DND-41 (cell line): ENCODE data around the gene FAM222A.

ENCODE experiments used
- ATAC-seq: fragments of 200-7000 bp; cut with Tn5 transposase; 3 replicates; pipeline ENCODE4 v1.9.1; 2021; ENCODE audit warnings: low read depth; ENCODE audit not compliant: insufficient read depth
- DNase-seq: peaks from one replicate; pipeline ENCODE4 v3.0.0-alpha.2; 2020
- H2AFZ ChIP-seq: 2 replicates; pipeline ENCODE4 v1.6.0; 2012; ENCODE audit warnings: low read depth, low read length
- H3K27ac ChIP-seq: 2 replicates; pipeline ENCODE4 v1.5.1; 2012; ENCODE audit warnings: low read length, inconsistent platforms
- H3K27me3 ChIP-seq: fragments of 200-600 bp; sonication (generic); 2 replicates; pipeline ENCODE4 v1.6.0; 2012; ENCODE audit warnings: low read length, mild to moderate bottlenecking, inconsistent platforms; ENCODE audit not compliant: insufficient read depth, poor library complexity
- H3K36me3 ChIP-seq: 2 replicates; pipeline ENCODE4 v1.5.1; 2012; ENCODE audit warnings: low read length, inconsistent platforms; ENCODE audit not compliant: insufficient read depth
- H3K4me1 ChIP-seq: 2 replicates; pipeline ENCODE4 v1.5.1; 2012; ENCODE audit warnings: mild to moderate bottlenecking, low read length; ENCODE audit not compliant: insufficient read depth
- H3K4me2 ChIP-seq: 2 replicates; pipeline ENCODE4 v1.6.0; 2012; ENCODE audit warnings: mild to moderate bottlenecking, moderate library complexity, low read length, inconsistent platforms; ENCODE audit not compliant: insufficient read depth
- H3K4me3 ChIP-seq, 2 experiments: fragments of 200-600 bp in 1 of 2; shearing (Covaris generic) in 1 of 2; 2 replicates each; pipeline ENCODE4 v1.5.1; 2012 to 2016; ENCODE audit warnings: inconsistent platforms in 2 of 2, low read length in 2 of 2, mild to moderate bottlenecking in 2 of 2, low read depth in 1 of 2, moderate library complexity in 1 of 2
- H3K79me2 ChIP-seq: 2 replicates; pipeline ENCODE4 v1.6.0; 2012; ENCODE audit warnings: low read length, inconsistent platforms; ENCODE audit not compliant: insufficient read depth
- H3K9ac ChIP-seq: 2 replicates; pipeline ENCODE4 v1.6.0; 2012; ENCODE audit warnings: low read depth, mild to moderate bottlenecking, inconsistent platforms, low read length, moderate library complexity
- H3K9me3 ChIP-seq: 2 replicates; pipeline ENCODE4 v1.5.1; 2012; ENCODE audit warnings: low read length, moderate library complexity, mild to moderate bottlenecking, inconsistent platforms; ENCODE audit not compliant: insufficient read depth, severe bottlenecking
- H4K20me1 ChIP-seq: 2 replicates; pipeline ENCODE4 v1.6.0; 2012; ENCODE audit warnings: low read length; ENCODE audit not compliant: insufficient read depth
- EZH2 ChIP-seq: IDR thresholded peaks from 3 replicates; pipeline ENCODE4 v1.6.1; 2012; ENCODE audit warnings: borderline replicate concordance, low read depth, mild to moderate bottlenecking, moderate library complexity, low read length, inconsistent platforms; ENCODE audit not compliant: severe bottlenecking
- TF ChIP-seq, protein P1 (sequence below): IDR thresholded peaks from 2 replicates; pipeline ENCODE4 v1.5.1; 2012; ENCODE audit warnings: borderline replicate concordance, low read length, moderate library complexity, mild to moderate bottlenecking; ENCODE audit not compliant: poor library complexity, severe bottlenecking; ENCODE audit errors: extremely low read depth

The FAM222A gene

DNA sequence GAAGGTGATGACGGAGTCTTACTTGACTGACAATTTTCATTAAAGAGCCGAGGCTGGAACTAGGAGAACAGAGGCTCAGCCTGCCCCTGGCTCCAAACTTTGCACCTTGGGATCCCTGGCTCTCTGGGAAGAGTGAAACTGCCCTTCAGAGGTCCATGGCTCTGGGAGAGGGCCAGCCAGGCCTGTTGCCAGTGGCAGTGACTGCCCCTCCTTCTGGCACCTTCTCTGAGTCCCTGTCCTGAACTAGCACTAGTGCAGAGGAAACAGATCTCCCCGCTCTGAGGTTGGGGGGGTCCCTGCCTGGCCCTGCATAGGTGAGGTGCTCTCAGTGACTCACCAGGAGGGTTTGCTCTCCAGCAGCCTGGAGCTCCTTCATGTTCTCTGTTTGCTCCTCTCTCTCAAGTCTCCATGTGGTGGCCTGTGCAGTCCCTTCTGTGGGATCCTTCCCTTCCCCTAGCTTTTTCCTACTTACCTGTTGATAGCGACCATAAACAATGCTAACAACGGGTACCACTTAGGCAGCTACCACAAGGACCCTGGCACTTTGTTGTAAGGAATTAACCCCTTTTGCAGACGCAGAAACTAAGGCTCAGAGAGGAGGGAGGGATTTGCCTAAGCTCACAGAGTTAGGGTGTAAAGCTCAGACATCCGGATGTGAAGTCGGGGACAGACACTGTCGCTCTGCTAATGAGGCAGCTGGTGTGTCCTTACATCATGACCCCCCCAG lies 22.4 kb downstream of the FAM222A start:
- Histone ChIP-seq H3K4me2 (no peak overlapping the region), H3K27ac (no peak overlapping the region), H3K4me1 (no peaks in the 10 kb centered on the region), H3K79me2 (no peaks in the 10 kb centered on the region), H3K9me3 (no peaks in the 10 kb centered on the region), H3K36me3 (no peaks in the 10 kb centered on the region), H2AFZ (no peak overlapping the region), H3K4me3 (no peak overlapping the region), H3K9ac (no peak overlapping the region), H4K20me1 (peaks cover 17% of the 10 kb centered on the region), H3K27me3 (no peaks in the 10 kb centered on the region)
- TF ChIP-seq, protein P1, sequence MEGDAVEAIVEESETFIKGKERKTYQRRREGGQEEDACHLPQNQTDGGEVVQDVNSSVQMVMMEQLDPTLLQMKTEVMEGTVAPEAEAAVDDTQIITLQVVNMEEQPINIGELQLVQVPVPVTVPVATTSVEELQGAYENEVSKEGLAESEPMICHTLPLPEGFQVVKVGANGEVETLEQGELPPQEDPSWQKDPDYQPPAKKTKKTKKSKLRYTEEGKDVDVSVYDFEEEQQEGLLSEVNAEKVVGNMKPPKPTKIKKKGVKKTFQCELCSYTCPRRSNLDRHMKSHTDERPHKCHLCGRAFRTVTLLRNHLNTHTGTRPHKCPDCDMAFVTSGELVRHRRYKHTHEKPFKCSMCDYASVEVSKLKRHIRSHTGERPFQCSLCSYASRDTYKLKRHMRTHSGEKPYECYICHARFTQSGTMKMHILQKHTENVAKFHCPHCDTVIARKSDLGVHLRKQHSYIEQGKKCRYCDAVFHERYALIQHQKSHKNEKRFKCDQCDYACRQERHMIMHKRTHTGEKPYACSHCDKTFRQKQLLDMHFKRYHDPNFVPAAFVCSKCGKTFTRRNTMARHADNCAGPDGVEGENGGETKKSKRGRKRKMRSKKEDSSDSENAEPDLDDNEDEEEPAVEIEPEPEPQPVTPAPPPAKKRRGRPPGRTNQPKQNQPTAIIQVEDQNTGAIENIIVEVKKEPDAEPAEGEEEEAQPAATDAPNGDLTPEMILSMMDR = no peak
- no peak for TF ChIP-seq EZH2
- ATAC-seq (no peak), DNase-seq (no peak)

DNA sequence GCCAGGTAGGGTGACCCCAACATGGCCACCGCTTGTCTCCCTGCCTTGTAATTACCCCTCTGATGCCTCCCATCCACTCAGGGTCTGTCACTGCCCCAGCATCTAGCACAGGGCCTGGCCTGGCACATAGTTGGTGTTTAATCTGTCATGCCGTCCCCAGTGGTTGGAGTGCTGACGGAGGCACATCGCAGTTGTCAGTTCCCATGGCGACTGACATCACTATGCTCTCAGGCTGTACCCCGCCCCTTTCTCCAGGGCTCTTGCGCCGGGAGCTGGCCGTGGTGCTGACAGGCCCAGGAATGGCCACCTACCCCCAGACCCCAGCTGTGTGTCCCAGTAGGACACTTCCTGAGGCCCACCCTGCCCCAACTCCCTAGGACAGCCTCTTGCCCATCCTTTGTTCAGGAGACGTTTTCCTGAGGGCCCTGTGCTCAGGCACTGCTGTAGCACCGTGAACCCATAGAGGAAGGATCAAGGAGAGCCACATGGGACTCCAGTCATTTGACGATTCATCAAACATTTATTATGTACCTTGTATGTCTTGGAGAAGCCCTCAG lies 23.0 kb downstream of the FAM222A start:
- DNase-seq (peak; percentile 42), ATAC-seq (peak; percentile 58)
- H2AFZ ChIP-seq = no peak overlapping the region
- TF ChIP-seq EZH2 = no peak
- TF ChIP-seq, protein P1 = no peak
- H3K27ac ChIP-seq = no peak overlapping the region
- H3K36me3 ChIP-seq = no peaks in the 10 kb centered on the region
- H4K20me1 ChIP-seq = peaks cover 17% of the 10 kb centered on the region
- no peak overlapping the region for H3K4me3 ChIP-seq
- no peak overlapping the region for H3K9ac ChIP-seq
- no peaks in the 10 kb centered on the region for H3K9me3 ChIP-seq
- H3K27me3 ChIP-seq = no peaks in the 10 kb centered on the region
- no peaks in the 10 kb centered on the region for H3K79me2 ChIP-seq
- no peak overlapping the region for H3K4me2 ChIP-seq
- H3K4me1 ChIP-seq = no peaks in the 10 kb centered on the region

DNA sequence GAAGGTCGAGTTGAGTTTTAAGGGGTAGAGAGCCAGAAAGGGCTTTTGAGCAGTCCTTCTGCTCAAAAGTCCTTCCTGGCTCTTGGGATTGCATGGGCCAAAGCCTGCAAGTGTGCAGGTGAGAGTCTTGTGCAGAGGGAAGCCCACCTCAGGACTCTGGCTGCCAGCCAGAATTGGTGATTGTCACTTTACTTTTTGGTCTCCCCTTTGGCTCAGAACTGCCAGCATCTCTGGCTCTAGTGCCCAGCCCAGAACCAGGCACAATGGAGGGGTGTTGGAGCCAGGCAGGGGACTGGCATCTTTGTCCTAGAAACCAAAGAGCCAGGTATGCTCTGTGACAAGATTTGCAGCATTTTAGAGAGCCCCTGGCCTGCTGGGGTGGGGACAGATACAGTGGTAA lies 23.5 kb downstream of the FAM222A start:
- H3K36me3 ChIP-seq = no peaks in the 10 kb centered on the region
- no peak overlapping the region for H3K9ac ChIP-seq
- no peak for ATAC-seq
- no peak for DNase-seq
- H3K4me3 ChIP-seq = no peak overlapping the region
- no peak overlapping the region for H2AFZ ChIP-seq
- no peaks in the 10 kb centered on the region for H3K79me2 ChIP-seq
- H3K4me2 ChIP-seq = no peak overlapping the region
- H3K27me3 ChIP-seq = no peaks in the 10 kb centered on the region
- no peaks in the 10 kb centered on the region for H3K9me3 ChIP-seq
- peaks cover 17% of the 10 kb centered on the region; the same call in 1 of the 2 replicates for H4K20me1 ChIP-seq
- no peak overlapping the region for H3K27ac ChIP-seq
- TF ChIP-seq EZH2 = no peak
- TF ChIP-seq, protein P1 = no peak
- H3K4me1 ChIP-seq = no peaks in the 10 kb centered on the region
